Cardiac fibroblast (primary cell): ENCODE data around the gene NQO1.

Source experiments
- DNase-seq, 2 donors: peaks; one replicate each; pipeline versions ENCODE4 v3.0.0 to v3.0.0-alpha.2; 2010; ENCODE audit warnings: low read depth in 2 of 2
- H3K4me3 ChIP-seq, 2 donors: replicated peaks in 1 of 2; 1 replicate in 1 of 2; 2 replicates in 1 of 2; pipeline ENCODE4 v1.5.1; 2011; ENCODE audit warnings: low read depth in 2 of 2, low read length in 2 of 2, mild to moderate bottlenecking in 2 of 2, moderate library complexity in 1 of 2
- CTCF ChIP-seq: IDR thresholded peaks from one replicate; pipeline ENCODE4 v1.5.1; 2011; ENCODE audit warnings: low read depth, mild to moderate bottlenecking, low read length, inconsistent platforms

NQO1 gene

GRCh38 chr16:69717066-69717465 is 9.3 kb downstream of the NQO1 start:
- DNase-seq = no peak
- H3K4me3 ChIP-seq = no peak overlapping the region
- TF ChIP-seq CTCF = no peak

- peak in 1 of 2 donors; percentile 12 for DNase-seq
- no peak for TF ChIP-seq CTCF
- no peak overlapping the region for H3K4me3 ChIP-seq
Measured at GRCh38 chr16:69712914-69713581, 13.3 kb downstream of the NQO1 start.

- H3K4me3 ChIP-seq = no peak overlapping the region
- DNase-seq = no peak
- no peak for TF ChIP-seq CTCF
Measured at GRCh38 chr16:69712277-69712676, 14.1 kb downstream of the NQO1 start.

- no peak for TF ChIP-seq CTCF
- no peak overlapping the region for H3K4me3 ChIP-seq
- DNase-seq = peak; percentile 73 to 85
Measured at GRCh38 chr16:69711115-69711740, 15.1 kb downstream of the NQO1 start.

- peak; percentile 80 to 82 for DNase-seq
- no peak overlapping the region for H3K4me3 ChIP-seq
- TF ChIP-seq CTCF = peak; percentile 39
Measured at GRCh38 chr16:69709456-69710084, 16.8 kb downstream of the NQO1 start.

- DNase-seq = no peak
- H3K4me3 ChIP-seq = no peak overlapping the region
- no peak for TF ChIP-seq CTCF
Measured at GRCh38 chr16:69707920-69708683, 18.3 kb downstream of the NQO1 start.
